HG03342 (cell line): ENCODE measurements around the gene SPG7.

Experiments used
- ATAC-seq: cut with Tn5 transposase; IDR thresholded peaks from one replicate; pipeline ENCODE4 v1.9.1; 2021; ENCODE audit warnings: mild to moderate bottlenecking, moderate library complexity; ENCODE audit not compliant: unreplicated experiment

SPG7 gene

DNA sequence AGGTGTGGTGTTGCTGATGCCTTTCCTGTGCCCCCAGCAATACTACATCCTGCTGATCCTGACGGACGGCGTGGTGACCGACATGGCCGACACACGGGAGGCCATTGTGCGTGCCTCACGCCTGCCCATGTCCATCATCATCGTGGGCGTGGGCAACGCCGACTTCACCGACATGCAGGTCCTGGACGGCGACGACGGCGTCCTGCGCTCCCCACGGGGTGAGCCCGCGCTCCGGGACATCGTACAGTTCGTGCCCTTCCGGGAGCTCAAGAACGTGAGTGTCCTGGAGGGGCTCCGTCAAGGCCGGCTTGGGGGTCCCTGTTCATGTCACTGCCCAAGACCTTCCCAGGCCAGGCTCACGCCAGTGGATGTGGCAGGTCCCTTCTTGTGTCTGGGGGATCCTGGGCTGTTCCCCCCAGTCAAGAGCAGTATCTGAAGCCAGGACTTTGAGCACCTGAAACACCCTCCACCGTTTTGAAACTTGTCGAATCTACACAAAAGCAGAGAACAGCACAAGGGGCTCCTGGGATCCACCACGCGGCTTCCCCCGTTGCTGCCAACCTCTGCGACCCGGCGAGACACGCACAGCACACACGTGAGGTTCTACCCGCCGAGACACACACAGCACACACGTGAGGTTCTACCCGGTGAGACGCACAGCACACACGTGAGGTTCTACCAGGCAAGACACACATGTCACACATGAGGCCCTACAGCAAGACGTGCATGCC, 87.3 kb downstream of the SPG7 start:
- no peak for ATAC-seq

DNA sequence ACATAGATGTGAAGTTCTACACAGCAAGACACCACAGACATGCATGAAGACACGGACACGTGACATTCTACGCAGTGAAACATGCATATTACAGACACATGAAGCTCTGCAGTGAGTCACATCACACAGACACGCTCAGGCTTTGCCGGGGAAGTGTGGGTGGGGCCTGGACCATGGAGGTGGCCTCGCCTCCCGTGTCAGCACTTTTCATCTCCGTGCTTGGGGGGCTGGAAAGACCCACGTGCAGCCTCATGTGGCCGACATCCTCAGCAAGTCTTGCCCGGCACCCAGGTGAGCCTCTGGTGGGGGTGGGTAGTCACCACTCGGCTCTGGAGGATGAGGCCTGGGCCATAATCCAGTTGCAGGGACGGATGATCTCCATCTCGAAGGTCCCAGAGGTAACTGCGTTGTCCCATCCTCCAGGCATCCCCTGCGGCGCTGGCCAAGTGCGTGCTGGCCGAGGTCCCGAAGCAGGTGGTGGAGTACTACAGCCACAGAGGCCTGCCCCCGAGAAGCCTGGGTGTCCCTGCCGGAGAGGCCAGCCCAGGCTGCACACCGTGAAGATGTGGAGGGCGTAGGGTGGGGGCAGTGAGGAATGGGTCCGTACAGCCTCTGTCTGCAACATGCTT, 88.0 kb downstream of the SPG7 start:
- no peak for ATAC-seq

DNA sequence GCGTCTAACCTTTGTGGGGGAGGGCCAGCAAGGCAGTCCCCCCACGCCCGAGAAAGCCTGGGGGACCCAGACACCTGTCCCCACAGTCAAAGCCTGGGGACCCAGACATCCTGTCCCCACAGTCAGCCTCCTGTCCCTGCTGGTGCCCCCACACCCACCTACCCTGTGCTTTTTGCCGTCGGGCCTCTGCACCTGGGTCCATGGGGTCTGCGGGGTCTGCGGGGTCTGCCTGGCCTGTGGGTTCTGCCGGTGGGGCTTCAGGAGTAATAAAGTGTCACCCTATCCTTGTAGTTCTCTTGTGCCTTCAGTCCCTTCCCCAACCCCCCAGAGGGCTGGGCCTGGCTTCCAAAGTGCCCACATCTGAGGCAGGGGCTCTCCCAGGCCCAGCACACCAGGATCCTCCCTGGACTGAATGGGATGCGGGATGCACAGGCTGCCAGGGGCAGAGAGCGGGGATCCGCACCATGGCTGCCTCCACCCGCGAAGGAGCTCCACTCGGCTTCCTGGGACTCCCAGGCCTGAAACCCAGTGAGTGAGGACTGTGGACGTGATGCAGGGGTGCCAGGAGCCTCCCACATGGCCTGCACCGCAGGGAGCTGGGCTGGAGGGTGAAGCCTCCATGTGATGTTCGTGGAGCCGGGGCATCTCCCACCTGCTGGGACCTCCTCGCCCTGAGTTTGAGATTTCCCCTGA, 88.9 kb downstream of the SPG7 start:
- ATAC-seq = no peak

DNA sequence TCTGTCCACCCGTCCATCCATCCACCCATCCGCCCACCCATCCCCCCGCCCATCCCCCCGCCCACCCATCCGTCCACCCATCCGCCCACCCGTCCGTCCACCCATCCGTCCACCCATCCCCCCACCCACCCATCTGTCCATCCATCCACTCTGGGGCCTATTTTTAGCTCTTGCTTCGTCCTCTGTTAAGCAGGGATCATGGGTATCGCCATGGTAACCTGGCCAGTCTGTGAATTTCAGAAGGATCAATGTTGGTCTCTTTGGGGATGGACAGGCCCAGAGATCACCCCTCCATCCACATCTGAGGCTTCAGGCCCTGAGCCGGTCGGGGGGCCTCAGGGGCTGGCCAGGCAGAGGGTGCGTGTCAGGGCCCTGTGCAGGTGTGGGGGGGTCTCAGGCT, 90.0 kb downstream of the SPG7 start:
- no peak for ATAC-seq

DNA sequence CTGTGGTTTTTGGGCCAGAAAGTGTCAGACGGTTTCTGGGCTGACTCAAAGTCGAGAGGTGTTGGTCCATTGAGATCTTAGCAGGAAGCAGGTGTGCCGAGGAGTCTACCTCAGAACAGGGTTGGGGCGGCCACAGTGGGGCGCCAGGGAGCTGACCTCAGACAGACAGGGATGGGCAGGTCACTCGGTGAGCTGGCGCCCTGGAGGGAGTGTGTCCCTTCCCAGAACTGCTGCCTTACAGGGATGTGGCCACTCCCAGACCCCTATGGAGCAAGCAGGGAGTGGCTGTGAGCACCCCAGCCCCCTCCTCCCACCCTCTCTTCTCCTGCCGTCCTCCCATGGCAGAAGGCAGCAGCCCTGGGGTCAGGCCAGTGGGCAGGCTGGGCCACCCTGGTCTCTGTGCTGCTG, 91.3 kb downstream of the SPG7 start:
- ATAC-seq = no peak

DNA sequence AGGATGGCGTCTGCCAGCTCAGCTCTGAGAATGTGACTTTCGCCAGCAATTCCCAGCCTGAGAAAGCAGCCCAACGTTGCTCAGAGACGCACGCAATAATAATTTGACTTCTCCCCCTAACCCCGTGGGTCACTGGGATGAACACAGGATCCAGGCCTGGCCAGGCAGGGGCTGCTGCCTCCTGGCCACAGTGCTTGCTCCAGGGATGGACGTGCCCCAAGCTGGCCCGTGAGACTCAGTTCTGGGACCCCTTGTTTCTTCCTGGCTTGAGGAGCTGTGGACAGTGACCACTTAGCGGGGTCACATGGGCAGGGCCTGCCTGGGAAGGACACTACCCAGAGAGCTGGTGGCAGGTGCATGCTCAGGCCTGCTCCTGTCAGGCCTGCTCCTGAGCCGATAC, 91.7 kb downstream of the SPG7 start:
- ATAC-seq = no peak

DNA sequence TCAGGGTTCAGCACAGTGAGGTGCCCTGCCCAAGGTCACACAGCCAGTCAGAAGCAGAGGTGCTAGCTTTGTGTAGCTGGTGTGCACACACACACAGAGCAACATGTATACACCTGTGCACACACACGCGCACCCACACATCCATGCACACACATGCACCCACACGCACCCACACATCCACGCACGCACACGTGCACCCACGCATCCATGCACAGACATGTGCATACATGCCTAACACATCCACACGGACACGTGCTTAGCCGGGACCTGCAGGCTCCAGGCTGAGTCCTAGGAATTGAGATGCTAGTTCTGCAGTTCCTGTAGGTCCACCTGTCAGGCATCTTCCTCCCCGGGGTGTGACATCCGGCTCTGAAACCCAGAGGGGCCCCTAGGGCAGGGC, 92.2 kb downstream of the SPG7 start:
- ATAC-seq = no peak

GRCh38 chr16:89600956-89601355, 92.8 kb downstream of the SPG7 start:
- no peak for ATAC-seq

DNA sequence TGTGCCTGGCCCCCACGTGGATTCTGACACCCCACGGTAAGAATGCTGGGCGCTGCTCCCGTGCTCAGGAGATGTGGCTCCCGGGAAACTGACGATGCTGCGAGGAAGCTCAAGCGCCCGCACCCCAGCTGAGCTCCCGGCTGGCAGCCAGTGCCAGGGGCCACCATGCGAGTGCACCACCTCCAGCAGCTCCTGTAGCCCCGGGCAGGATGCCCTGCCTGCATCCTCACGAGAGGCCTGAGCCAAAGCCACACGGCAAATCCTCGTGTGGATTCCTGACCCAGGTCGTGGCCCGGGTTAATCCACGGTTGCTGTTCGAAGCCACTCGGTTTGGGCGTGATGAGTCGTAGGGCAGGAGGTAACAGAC, 93.7 kb downstream of the SPG7 start:
- no peak for ATAC-seq

DNA sequence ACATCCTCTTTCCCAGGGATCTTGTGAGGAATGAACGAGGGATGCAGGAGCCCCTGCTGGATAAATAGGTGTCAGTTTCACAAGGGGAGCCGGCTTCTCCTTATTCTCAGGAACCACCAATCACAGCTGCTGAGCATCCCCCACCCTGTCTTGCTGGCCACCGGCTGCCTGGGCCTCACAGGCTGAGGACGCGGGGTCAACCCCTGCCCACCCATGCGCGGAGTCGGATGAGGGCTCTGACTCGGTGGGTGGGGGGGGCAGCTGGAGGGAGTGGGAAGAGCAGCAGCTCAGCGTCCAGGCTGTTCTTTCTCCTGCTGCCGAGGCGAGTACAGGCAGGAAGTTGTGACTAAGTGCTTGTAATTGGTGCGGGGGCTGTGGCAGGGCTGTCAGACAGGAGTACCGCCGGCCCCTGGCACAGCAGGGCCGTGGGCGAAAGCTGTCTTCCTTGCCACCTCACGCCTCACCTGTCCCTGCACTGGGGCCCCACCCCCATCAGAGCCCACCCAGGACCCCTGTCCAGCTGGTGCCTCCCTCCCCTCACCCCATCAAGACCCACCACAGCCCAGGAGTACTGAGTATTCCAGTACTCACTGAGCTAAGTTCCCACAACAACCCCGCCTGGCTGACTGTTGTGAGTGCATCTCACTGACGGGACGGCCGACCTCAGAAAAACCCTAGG, 94.2 kb downstream of the SPG7 start:
- ATAC-seq = no peak

GRCh38 chr16:89602952-89603590, 94.9 kb downstream of the SPG7 start:
- no peak for ATAC-seq

DNA sequence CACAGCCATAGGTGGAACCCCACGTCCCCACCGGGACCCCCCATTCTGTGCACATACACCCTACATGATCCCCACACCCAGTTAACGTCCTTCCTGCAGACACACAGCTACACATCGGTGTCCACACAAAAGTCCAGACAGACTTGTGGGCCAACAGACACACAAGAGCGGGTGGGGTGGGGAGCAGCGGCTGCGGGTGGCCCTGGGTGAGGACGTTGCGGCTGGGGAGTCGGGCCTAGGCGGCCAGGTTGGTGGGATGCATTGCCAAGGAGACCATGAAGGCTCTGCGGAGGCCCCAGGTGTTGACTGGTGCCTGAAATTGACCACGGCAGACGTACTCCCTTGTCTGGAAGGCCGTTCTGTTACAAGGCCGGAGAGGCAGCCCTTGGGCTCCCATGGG, 96.6 kb downstream of the SPG7 start:
- ATAC-seq = no peak

DNA sequence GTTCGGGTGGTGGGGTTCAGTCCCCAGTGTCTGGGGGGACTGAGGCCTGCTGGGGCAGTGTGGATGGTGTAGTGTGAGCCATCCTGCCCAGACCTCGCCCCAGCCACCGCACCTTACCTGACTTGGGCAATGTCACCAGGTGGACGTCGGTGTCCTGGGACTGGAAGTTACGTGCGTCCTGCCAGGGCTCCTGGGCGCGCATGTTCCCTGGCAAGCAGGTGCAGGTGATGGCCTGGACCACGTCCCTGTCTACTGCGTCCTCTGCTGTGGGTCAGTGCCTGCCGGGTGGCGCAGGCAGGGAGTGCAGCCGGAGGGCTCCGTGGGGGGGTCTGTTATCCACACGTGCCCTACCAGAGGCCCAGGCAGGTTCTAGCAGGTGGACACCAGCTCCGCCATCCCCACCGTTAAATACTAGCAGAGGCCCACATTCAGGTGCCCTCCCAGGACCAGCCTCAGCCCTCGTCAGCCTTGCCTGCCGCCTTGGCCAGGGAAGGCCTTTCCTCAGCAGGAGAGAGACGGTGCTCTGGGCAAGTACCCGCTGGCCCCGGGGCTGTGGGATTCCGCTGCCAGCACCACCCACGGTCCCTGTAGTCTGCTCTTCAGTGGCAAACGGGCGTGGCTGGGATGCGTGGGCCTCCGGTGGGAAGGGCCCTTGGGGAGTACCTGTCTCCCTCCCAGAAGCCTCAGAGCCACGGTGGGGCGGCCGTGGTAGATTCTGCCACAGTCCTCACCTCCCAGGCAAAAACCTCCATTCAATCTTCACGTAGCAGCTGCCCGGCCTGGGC, 97.2 kb downstream of the SPG7 start:
- ATAC-seq = no peak

GRCh38 chr16:89606006-89606405, 97.8 kb downstream of the SPG7 start:
- no peak for ATAC-seq
